ENCODE measurements around the gene LARGE2. TPM values are rescaled to one million over a fixed set of nuclear protein-coding genes. Genes with fewer than 3 reads are reported as not detected.
"Not testable (repeated sequence)": the region's sequence is repeated elsewhere in the genome, so short reads cannot be mapped to it uniquely, and the experiment has no call there.

The LARGE2 gene
- total RNA-seq, 1 experiment from 2014 or later: not detected

DNA sequence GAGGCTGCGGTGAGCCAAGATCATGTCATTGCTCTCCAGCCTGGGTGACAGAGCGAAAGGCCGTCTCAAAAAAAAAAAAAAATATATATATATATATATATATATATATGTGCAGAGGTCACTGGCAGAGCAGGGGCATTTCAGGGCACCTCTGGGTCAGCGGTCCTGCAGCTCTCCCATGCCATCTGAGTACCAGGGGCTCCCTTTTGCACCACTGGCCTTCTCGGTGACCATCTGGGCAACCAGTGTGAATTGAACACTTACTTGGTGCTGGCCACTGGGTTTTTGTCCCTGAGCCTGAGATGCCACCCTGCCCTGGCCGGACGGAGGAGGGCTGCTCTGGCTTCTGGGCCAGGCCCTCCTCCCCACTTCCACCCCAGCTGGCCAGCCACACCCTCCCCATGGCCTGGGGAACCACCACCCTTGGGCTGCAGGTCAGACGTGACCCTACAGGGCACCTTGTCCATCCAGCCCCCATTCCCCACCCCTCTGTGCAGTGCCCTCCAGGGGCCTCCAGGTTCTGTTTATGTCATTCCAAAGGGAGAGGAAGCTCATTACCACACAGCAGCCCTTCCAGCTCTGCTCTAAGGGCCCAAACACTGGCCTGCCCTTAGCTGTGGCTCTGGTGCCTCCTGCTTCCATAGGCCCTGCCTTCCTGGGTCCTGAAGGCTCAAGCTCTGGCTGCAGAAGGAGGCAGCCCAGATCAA is 26.8 kb upstream of the LARGE2 start:
- DNase-seq (ENCODE audit: low read depth): no peak

DNA sequence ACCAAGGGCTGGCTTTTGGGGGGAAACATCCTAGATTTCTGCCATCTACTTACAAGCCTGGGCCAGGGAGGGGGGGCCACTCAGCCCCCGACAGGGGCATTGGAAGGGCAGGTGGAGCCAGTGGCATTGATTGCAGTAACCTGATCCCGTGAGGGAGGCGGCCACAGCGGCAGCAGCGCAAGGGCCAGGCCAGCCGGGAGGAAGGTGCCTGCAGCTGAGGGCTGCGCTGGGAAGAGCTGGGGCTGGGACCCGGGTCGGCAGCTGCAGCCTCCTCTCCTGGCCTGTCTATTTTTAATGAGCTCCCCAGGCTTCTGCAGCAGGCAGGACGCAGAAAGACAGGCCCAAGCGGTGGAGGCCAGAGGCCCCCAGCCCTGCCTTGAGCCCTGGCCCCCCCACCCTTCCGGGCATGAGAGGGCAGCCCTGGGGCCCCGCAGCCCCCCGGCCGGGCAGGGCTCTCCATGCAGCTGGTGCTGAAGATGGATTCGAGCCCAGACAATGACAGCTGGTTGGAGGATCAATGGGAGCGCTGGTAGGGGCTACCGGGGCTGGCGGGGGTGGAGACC is 26.0 kb upstream of the LARGE2 start:
- DNase-seq (ENCODE audit: low read depth): no peak

DNA sequence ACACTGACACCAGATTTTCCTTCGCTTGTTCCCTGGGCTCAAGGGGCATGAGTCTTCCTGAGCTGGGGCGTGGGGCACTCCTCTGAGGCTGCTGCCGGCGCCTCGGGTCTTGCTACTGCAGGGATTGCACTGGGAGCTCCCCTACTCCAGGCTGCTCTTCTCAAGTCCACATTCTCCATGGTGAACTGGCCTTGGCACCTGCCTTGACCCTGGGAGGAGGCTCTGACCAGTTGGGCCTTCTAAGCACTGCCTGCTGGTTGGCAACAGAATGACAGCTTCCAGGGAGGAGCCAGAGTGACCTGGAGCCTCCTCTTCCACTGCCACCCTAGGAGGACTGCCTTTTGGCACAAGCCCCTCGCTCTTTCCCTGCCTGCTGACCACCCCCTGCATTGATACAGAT is 24.9 kb upstream of the LARGE2 start:
- DNase-seq (ENCODE audit: low read depth): no peak

DNA sequence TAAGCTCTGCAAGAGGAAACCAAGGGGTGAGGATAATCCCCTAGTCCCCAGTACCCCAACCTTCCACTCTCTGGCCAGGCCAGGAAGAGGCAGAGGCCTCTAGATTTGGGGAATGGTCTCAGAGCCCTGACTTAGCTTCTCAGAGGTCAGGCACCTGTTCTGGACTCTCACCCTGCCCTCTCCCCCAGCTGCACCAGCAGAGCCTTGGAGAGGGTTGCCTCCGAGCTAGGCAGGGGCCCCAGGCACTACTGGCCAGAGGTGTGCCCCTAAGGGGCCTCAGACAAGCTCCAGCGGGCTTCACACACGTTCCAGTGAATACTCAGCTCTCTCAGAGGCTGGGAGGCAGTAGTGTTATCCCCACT is 23.4 kb upstream of the LARGE2 start:
- DNase-seq (ENCODE audit: low read depth): no peak

DNA sequence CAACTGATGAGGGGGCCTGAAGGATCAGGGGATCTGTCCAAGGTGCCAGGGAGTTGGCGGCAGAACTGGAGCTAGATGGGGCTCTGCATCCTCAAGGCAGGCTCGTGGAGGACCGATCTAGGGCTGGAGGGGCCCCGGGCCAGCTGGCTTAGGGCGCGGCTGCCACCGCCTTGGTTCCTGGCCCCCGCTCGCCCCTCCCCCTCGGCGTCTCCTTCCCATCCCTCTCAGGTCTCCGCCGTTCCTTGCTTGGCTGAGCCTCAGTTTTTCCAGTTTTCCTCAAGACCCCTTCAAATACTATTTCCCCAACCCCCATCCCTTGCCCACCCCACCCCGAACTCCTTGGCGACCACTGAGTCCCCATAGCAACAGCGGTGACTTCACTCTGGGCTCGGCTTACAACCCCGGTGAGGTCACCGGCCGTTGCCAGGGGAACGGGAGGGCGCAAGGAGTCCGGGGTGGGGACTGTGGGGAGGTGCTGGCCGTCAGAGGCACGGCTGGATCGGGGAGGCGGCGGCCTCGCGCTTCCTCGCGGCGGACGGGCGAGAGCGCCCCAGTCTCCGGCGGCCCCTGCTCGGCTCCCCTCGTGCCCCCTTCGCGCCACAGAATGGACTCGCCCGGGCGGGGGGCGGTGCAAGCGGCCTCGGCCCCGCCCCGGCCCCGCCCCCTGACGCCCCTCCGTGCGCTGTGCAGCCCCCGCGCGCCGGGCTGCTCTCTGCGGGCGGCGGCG is 22.8 kb upstream of the LARGE2 start:
- peak; percentile 89 for DNase-seq (ENCODE audit: low read depth)

DNA sequence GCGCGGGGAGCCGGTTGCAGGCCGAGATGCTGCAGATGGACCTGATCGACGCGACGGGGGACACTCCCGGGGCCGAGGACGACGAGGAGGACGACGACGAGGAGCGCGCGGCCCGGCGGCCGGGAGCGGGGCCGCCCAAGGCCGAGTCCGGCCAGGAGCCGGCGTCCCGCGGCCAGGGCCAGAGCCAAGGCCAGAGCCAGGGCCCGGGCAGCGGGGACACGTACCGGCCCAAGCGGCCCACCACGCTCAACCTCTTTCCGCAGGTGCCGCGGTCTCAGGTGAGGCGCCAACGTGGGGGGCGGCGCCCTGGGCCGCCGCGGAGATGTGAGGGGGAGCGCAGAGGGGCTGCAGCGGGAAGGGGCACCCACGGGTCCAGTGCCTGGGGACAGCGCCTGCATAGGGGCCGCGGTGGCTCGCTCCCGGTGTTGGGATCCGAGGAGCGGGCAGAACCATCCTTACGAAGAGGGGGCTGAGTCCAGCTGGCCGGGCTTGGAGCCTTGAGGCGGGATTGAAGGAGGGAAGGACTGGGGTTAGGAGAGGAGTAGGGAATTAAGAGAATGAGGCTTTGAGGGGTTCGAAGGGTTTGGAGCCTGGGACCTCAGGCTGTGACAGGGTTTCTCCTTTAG is 22.2 kb upstream of the LARGE2 start:
- not testable (repeated sequence) for DNase-seq (ENCODE audit: low read depth)

DNA sequence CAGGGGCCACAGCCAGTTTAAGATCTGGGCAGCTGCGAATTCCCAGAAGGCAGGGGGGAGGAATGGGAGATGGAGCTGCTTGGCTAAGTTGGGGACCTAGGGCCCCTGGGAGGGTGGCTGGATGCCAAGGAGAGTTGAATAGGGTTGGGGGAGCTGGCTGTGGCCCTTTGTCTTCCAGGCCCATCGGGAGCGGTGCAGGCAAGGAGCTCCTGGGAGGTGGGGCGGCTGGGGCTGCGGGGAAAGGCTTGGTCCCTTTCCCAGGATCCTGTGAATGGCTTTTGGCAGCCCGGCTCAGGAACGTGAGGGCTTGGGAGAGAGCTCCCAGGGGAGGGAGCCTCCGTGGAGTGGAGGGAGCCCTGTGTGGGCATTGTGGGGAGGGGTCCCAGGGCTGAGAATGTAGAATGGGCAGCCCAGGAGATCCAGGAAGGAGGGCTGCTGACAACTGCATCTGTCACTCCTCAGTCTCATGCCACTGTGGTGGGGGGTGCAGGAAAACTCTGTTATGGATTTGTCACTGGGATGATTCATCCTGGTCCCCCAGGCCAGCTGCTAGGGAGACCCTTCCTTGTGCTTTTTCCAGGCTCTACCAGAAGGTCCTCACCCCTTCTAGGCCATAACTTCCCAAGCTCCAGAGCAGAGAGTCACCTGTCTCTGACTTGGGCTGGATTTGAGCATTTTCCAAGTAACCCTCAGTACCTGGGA is 21.4 kb upstream of the LARGE2 start:
- DNase-seq (ENCODE audit: low read depth): no peak

DNA sequence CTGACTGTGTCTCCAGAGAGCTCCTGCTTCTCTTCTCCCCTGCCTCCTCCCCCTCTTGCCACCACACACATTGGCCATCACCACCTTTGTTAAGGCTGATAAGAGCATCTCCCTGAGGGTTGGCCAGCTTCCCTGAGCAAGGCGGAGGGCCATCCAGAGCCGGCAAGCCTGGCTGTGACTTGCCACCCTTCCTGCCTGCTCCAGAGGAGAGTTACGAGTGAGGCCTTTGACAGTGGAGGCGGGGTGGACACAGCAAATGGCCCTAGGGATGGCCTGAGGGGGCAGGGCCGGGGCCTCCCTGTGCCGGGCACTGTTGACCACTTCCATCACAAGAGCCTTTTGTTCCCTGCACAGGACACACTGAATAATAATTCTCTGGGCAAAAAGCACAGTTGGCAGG is 20.8 kb upstream of the LARGE2 start:
- DNase-seq (ENCODE audit: low read depth): no peak

DNA sequence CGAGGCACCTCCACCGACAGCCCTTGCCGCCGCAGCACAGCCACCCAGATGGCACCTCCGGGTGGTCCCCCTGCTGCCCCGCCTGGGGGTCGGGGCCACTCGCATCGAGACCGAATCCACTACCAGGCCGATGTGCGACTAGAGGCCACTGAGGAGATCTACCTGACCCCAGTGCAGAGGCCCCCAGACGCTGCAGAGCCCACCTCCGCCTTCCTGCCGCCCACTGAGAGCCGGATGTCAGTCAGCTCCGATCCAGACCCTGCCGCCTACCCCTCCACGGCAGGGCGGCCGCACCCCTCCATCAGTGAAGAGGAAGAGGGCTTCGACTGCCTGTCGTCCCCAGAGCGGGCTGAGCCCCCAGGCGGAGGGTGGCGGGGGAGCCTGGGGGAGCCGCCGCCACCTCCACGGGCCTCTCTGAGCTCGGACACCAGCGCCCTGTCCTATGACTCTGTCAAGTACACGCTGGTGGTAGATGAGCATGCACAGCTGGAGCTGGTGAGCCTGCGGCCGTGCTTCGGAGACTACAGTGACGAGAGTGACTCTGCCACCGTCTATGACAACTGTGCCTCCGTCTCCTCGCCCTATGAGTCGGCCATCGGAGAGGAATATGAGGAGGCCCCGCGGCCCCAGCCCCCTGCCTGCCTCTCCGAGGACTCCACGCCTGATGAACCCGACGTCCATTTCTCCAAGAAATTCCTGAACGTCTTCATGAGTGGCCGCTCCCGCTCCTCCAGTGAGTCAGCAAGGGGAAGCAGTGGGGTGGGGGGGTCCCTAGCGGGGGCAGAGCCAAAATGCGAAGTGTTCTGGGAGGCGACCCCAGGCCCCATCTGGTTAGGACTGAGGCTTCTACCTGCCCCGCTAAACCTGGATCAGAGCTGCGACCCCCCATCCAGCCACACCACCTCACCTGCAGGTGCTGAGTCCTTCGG is 19.7 kb upstream of the LARGE2 start:
- no peak for DNase-seq (ENCODE audit: low read depth)

DNA sequence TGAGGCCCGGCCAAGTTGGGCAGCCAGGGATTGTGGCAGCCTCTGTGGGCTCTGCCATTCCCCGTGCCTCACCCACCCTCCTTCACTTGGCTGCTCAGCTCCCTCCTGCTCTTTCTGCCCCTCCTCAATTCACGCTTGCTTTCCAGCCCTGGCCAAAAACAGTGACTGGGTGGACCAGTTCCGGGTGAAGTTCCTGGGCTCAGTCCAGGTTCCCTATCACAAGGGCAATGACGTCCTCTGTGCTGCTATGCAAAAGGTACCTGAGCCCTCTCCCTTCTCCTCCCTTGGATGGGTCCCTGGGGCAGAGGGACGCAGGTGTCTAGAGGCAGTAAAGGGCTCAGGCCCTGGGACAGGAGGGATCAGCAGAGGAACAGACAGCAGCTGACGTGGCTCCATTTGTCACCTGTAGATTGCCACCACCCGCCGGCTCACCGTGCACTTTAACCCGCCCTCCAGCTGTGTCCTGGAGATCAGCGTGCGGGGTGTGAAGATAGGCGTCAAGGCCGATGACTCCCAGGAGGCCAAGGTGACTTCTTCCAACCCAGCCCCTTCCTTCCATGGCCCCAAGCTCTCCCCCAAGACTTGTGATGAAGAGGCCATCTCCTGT is 18.0 kb upstream of the LARGE2 start:
- DNase-seq (ENCODE audit: low read depth): no peak

DNA sequence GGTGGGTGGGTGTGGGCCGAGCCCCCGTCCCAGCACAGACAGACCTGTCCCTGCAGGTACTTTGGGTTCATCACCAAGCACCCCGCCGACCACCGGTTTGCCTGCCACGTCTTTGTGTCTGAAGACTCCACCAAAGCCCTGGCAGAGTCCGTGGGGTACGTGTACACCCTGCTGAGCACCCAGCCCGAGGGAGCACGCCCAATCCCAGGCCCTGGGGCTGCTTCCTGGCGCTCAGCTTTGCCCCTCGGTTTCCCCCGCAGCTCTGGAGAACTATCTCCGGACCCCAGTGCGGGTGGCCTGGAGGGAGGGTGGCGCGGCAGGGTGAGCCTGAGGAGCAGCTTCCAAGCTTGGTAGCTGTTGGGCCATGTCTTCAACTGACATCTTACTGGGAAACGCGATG is 17.4 kb upstream of the LARGE2 start:
- no peak for DNase-seq (ENCODE audit: low read depth)

DNA sequence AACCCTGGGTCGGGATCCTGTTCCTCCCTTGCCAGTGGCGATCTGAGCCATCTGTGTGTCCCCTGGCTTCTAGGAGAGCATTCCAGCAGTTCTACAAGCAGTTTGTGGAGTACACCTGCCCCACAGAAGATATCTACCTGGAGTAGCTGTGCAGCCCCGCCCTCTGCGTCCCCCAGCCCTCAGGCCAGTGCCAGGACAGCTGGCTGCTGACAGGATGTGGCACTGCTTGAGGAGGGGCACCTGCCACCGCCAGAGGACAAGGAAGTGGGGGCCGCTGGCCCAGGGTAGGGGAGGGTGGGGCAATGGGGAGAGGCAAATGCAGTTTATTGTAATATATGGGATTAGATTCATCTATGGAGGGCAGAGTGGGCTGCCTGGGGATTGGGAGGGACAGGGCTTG is 16.9 kb upstream of the LARGE2 start:
- DNase-seq (ENCODE audit: low read depth): not testable (repeated sequence)

DNA sequence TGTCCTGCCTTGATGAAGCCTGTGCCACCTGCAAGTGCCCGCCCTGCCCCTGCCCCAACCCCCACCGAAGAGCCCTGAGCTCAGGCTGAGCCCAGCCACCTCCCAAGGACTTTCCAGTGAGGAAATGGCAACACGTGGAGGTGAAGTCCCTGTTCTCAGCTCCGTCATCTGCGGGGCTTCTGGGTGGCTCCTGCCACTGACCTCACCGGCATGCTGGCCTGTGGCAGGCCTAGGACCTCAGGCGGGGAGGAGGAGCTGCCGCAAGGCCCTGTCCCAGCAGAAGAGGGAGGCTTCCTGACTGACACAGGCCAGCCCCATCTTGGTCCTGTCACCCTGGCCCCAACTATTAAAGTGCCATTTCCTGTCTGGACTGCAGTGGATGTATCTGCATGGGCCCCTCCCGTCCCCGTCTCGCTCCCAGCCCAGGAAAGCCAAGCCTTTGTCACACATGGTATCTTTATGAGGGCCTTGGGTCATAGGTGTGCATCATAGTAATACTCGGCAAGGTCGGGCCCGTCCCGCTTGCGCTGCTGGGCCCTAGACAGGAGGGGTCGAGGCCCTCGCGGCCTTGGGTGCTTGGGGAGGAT is 16.3 kb upstream of the LARGE2 start:
- no peak for DNase-seq (ENCODE audit: low read depth)

DNA sequence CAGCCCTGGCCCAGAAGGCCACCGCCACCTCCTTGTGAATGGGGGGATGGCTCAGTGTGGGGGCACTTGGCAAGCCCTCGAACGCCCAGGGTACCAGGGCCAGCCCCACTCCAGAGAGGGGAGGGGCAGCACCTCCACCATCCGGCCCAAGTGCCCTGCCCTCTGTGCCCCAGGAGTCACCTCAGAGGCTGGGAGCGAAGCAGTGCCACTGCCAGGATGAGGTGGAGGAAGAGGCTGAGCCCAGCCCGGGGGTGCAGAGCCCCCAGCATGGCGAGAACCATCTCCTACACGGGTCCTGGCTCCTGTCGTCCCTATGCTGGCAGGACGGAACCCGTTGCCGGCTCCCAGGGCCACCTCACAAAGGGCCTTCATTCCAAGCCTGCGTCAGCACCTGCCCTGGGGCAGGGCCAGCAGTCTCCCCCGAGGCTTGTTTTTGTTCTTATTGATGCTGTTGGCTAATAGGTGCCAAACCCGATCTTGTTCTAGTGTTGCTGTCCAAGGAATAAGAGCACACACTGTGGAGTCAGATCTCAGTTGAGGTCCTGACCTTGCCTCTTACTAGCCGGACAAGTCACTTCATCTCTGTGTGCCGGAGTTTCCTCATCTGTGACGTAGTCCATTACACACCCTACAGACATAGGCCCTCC is 15.4 kb upstream of the LARGE2 start, which contains the start of gene FREY1:
FREY1 (minus strand) TSS at position 307 of the 647 bp plus-strand sequence; CDS start at position 281, 26 bp downstream.
- no peak for DNase-seq (ENCODE audit: low read depth)

DNA sequence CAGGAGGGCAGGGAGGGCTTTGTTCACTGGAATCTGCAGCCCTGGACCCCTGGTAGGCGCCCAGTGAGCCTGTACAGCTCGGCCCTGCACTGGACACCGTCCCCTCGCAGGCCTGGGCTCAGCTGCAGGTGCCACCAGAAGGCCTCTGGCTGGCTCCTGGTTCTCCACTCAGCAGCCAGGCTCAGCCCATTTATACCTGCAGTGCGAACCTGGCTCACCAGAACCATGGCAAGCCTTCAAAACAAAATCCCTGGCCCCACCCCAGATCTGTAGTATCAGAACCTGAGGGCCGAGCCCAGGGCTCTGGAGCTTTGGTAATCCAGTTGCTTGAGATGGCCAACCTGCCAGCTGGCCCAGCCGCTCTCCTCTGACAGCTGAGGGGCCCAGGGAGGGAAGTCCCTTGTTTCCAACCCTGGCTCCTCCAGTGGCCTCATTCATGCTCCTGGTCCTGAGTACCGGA is 14.5 kb upstream of the LARGE2 start:
- DNase-seq (ENCODE audit: low read depth): no peak

DNA sequence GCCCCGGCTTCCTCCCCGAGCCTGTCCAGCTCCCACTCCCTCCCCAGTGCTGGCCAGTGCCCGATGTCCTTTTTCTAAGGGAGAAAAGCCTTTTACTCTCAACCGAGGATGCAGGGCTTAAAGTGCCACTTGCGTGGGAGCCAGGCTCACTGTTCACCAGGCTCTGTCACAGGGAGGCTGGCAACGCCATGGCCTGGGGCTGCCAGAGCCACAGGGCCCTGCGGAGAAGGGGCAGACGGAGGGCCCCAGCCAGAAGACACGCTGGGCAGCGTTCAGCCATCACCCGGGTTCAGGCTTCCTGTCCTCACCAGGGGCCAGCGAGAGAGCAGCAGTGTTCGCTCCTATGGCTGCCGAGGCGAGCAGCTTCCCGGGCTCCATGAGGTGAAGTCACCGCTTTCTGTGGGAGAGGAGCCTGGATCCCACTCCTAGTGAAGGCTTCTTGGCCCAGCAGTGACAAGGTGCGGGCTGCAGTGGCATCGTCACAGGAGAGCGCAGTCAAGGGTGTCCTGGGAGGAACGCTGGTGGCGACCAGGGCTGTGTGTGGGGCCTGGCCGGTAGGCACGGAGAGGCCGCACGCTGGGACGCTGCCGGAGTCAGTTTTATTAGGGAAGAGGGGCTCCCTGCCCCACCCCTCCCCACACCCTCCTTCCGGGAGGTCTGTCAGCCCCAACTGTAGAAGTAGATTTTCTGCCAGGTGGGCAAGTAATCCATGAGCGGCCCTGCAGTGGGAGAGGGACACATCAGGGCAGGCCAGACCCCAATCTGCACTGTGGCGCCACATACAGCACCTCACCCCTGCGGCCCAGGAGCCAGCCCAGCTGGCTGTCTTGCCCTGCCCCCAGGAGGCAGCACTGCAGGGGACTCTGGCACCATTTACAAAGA is 12.6 kb upstream of the LARGE2 start:
- DNase-seq (ENCODE audit: low read depth): no peak

DNA sequence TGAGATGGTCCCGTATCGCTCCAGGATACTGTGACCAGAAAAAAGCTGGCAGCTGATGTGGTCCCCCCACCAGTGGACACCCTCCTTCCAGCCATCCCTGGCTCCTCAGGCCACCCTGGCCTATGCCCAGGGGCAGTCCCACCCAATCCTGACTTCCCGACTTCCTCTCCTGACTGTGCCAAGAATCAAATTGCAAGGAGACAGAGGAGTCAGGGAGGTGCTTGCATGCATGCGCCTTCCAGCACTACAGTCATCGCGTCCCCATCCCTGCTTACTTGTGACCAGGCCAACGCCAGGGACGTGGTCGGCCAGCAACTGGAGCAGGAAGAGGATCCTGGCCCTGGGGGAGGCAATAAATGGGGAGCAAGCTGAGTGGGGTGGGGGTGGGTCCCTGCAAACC is 11.8 kb upstream of the LARGE2 start:
- no peak for DNase-seq (ENCODE audit: low read depth)

DNA sequence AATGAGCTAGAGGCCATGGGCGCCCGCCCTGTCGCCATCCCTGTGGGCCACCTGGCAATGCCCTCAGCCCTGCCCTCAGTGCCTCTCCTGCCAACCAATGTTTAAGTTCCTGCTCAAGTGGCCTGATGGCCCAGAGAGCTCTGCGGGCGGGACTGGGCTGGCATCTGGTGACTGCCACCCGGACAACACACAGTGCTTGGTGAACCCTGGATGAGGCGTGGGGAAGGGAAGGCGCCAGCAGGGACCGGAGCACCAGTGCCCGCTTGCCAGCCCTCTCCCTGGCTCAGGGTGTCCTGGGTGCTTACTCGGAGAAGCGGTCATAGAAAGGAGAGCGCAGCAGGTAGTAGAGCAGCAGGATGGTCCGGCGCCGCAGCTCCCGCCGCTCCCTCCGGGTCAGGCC is 8.9 kb upstream of the LARGE2 start:
- DNase-seq (ENCODE audit: low read depth): no peak
